ENCODE measurements around the gene MRPL42.

The MRPL42 gene

GRCh38 chr12:93500667-93501066 is 33.4 kb downstream of the MRPL42 start:
- DNase-seq = no peak

- DNase-seq = no peak
These were observed 35.7 kb downstream of the MRPL42 start for GRCh38 chr12:93502802-93503623.

- DNase-seq = no peak
These were observed 39.9 kb downstream of the MRPL42 start for GRCh38 chr12:93507165-93507564.

GRCh38 chr12:93509506-93509905 is 42.2 kb downstream of the MRPL42 start:
- no peak for DNase-seq

GRCh38 chr12:93514853-93515252 is 47.5 kb downstream of the MRPL42 start:
- no peak for DNase-seq

- no peak for DNase-seq
These were observed 51.4 kb downstream of the MRPL42 start for GRCh38 chr12:93518725-93519124.

GRCh38 chr12:93519859-93520258 is 52.5 kb downstream of the MRPL42 start:
- no peak for DNase-seq

GRCh38 chr12:93520454-93520853 is 53.1 kb downstream of the MRPL42 start:
- DNase-seq = no peak

- DNase-seq = no peak
These were observed 54.1 kb downstream of the MRPL42 start for GRCh38 chr12:93521225-93522080.

GRCh38 chr12:93524386-93525133 is 57.2 kb downstream of the MRPL42 start:
- DNase-seq = no peak

GRCh38 chr12:93526786-93527428 is 59.6 kb downstream of the MRPL42 start:
- DNase-seq = no peak

GRCh38 chr12:93530358-93530757 is 63.0 kb downstream of the MRPL42 start:
- no peak for DNase-seq

- no peak for DNase-seq
These were observed 66.0 kb downstream of the MRPL42 start for GRCh38 chr12:93533310-93533709.

- no peak for DNase-seq
These were observed 68.9 kb downstream of the MRPL42 start for GRCh38 chr12:93536111-93536765.

GRCh38 chr12:93536766-93537488 is 69.6 kb downstream of the MRPL42 start:
- no peak for DNase-seq

- no peak for DNase-seq
These were observed 70.5 kb downstream of the MRPL42 start for GRCh38 chr12:93537769-93538168.

GRCh38 chr12:93539821-93540220 is 72.5 kb downstream of the MRPL42 start:
- no peak for DNase-seq

- no peak for DNase-seq
These were observed 73.2 kb downstream of the MRPL42 start for GRCh38 chr12:93540466-93540865.

- DNase-seq = no peak
These were observed 74.4 kb downstream of the MRPL42 start for GRCh38 chr12:93541578-93542225.

GRCh38 chr12:93547778-93548177 is 80.5 kb downstream of the MRPL42 start:
- no peak for DNase-seq

- DNase-seq = no peak
These were observed 81.9 kb downstream of the MRPL42 start for GRCh38 chr12:93549174-93549573.
